GM18502 (cell line): Measurements from ENCODE around the gene ARL5C.
A peak's percentile ranks its signal among the peaks of the same experiment; 100 is the strongest.

ENCODE experiments used
- ATAC-seq: cut with Tn5 transposase; IDR thresholded peaks from one replicate; pipeline ENCODE4 v1.9.1; 2021; ENCODE audit warnings: mild to moderate bottlenecking; ENCODE audit not compliant: unreplicated experiment, poor library complexity

The ARL5C gene

DNA sequence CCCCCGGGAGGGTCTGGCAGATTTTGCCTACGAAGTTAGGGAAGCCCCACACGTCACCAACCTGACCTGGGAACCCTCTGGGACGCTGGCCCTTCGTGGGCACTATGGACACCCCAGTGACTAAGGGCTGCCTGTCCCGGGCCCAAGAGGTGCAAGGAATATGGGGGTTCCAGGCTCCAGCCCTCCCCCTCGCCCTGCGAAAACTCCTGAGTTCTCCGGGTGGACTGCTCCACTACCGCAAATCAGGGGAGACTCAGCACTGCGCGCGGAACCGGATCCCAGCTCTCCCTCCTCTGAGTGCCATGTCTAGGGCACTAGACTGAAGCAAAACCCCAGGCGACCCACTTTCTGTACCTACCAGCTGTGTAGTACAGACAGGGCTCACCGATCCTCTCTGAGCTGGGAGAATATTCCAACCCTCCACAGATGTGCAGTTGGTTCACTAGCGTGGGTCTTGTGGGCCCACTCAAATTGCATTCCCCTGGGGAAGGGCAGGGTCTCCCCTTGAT, at the start of gene ARL5C:
Gene ARL5C (minus strand): TSS at position 321 of the 509 bp plus-strand sequence. CDS start 401 bp downstream, outside the sequence.
- ATAC-seq: no peak

DNA sequence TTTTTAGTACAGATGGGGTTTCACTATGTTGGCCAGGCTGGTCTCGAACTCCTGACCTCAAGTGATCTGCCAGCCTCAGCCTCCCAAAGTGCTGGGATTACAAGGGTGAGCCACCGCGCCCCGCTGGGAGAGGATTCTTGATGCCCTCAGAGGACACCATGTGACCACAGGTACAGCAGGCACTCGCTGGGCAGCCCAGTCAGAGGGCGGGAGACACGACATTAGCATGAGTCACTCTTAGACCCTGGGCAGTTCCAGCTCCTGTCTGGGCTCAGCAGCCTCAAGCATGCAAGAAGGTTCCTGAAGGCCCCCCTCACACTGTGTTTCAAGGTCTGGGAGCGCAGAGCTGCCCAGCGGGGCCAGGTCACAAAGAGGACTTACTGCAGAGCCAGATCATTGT, 47.9 kb upstream of the ARL5C start:
- no peak for ATAC-seq

DNA sequence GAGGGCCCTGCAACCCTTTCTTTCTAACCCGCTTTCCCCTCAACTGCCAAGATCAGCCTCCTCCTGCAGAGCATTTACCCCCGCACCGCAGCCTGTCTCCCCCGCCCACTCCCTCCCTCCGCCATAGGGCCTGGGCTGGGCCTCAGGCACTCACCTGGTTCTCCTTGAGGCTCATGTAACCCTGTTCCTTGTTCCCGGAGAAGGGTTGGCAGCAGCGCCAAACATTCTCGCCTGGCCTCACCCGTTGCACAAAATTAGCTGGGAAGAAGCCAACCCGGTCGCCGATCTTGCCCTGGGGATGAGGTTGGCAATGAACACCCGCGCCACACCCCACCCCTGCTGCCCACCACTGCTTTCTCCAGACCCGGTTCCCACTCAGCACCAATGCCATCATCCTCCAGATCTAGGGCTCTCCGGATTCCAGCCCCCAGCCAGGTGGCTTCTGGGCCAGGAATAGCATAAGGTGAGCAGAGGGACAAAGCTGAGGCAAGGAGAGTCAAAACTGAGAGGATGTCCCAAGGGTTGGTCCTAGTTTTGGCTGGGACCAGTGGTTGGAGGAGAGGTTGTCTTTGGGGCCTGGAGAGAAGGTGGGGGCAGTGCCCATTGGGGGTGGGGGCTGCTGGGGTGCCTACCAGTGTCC, 47.0 kb upstream of the ARL5C start:
- no peak for ATAC-seq

DNA sequence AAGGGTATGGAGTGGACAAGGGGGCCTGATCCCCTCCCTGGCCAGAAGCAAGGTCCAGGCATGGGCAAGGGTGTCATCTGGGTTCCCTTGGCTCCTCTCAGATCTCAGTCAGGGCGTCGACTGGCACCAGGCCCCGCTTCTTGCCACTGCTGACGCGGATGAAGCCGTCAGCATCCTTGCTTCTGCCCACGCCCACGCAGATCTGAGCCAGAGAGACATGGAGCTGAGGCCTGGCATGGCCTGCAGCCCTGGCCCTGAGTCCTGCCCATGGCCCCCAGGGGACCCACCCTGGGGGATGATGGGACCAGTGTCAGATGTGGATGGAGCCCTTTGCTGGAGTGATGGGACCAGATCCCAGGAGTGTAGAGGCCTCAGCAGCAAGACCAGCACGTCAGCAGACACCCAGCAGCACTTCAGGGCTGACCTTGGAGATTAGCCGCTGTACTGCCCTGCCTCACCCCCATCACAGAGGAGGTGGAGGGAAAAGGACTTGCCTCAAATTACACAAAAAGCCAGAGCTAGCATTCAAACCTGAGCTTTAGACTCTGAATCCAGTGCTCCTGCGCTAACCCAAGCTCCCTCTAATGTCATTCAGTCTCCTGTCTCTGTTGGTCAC, 46.3 kb upstream of the ARL5C start:
- no peak for ATAC-seq

DNA sequence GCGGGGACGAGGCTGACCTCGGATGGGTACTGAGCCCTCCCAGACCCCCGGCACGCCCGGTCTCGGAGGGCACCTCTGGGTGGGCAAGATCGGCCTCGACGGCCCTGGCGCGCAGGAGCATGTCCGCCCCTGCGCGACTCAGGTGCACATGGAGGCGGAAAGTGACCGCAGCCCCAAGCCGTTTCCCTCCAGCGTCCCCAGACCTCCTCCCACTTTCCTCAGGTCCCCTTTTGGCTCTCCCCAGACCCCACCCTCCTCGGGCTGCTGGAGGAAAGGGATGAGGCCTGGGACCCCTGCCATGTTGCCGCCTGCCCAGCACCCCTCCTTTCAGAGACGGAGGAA, 44.1 kb upstream of the ARL5C start:
- ATAC-seq: no peak

DNA sequence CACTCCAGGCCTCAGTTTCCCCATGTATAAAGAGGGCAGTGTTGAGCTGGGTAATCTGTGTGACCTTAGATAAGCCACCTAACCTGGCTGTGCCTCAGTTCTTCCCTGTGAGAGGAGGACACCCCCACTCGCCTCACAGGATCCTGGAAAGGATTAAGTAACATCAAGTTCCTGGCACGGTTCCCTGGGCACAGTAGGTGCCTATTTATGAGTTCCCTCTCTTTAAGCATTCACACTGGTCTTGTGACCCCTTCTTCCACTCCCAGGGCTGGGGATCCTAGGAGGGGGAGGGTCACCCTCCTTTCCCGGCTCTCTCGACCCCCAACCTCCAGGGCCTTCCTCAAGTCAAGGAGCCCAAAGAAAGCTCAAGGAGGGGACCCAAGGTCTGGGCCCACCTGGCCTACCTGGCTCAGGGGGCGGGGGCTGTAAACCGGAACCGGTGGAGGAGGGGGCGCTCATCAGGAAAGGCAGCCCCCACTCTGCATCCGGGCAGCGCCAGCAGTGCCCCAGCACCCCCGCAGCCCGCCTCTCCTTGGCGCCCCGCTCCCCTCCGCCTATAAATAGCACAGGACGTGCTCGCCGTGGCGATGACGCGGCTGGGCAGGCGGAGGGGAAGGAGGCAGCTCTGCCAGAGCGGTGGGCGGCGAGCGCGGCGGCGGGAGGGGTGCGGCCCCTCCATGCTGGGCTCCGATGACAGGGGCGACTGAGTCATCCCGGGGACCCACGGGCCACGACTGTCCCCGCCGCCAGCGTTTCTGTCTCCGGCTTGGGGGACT, 43.5 kb upstream of the ARL5C start:
- ATAC-seq: no peak

- peak; percentile 52 for ATAC-seq
Observed at GRCh38 chr17:39208893-39209292, 42.9 kb upstream of the ARL5C start.

DNA sequence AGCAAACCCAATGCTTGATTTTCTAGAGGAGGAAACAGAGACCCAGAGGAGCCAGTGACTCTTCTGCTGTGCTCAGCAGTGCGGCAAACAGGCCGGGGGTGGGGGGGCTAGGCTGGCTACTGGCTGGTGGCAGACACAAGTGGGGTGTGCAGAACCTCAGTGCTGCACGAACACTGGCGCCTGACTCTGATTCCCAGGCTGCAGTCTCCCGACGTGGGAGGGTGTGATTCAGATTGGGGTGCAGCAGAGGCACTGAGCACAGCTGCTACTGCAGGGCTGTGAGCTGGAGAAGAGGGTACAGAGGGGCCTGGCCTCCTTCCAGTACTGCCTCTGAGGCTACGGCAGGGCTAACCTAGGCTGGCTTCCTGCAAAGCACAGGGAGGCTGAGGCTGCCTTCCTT, 42.2 kb upstream of the ARL5C start:
- no peak for ATAC-seq

DNA sequence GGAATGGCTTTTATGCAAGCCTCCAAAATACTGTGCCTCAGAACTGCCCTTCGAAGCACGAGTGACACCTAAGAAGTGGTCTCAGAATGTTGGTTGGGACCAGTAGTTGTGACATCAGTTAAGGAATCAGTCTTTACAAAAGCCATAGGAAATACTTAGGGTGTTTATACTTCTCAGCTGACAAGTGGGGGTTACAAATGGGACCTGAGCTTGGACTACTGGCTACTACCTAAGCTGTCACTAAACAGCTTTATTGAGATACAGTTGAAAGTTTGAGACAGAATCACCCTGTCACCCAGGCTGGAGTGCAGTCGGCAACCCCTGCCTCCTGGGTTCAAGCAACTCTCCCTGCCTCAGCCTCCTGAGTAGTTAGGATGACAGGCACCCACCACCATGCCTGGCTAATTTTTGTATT, 39.2 kb upstream of the ARL5C start:
- no peak for ATAC-seq

DNA sequence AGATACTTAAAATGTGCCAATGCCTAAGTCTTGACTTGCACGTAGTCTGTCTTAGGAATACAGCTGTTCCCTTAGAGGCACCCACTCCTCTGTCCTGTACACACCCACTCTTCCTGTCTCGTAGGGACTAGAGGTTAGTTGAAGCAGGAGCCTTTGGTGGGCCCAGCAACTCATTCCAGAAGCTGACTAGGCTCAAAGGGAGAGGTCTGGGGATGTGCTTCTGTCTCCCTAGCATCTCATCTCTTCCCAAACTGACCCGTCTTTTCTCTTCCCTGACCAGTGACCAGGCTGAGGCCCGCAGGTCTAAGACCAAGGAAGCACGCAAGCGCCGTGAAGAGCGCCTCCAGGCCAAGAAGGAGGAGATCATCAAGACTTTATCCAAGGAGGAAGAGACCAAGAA, 38.3 kb upstream of the ARL5C start:
- ATAC-seq: no peak

DNA sequence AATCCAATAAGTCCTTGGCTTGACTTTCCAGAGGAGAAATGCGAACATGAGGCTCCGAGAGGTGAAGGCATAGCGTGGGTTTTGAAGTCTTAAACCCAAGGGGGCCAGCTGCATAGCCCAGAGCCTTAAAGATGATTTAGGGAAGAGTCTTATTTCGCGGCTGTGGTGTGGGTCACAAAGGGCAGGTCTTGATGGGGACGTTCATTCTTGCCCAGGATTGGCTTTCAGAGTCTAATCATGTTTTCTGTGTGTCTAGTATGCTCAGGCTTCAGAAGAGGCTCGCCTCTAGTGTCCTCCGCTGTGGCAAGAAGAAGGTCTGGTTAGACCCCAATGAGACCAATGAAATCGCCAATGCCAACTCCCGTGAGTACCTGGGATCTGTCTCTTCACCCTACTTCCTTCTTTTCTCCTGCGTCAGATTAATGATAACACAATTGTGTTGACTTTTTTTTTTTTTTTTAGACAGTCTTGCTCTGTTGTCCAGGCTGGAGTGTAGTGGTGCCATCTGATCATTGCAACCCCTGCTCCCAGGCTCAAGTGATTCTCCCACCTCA, 35.1 kb upstream of the ARL5C start:
- ATAC-seq: no peak

GRCh38 chr17:39200070-39200879, 34.3 kb upstream of the ARL5C start, which contains the start of gene RPL19:
Gene RPL19, plus strand, starts transcription at chr17:39200283. Its CDS starts 62 bp downstream, at chr17:39200345.
- ATAC-seq: peak; percentile 60

- ATAC-seq: peak; percentile 66
Observed at GRCh38 chr17:39199820-39200069, 33.8 kb upstream of the ARL5C start.

DNA sequence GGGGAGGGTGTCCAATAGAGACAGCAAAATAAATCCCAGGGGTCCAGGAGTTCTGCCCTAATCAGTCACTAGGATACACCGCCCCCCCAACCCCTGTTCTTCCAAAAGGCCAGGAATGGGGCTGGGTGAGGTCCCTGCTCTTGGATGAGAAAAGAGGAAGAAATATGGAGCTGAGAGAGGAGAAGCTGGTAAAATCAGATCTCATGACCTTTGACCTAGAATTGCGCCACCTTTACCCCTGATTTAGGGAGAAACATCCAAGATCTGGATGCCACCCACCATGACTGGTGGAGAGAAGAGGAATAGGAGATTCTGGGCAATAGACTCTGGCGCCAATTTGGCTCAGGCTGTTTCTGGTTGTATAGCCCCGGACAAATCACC, 32.2 kb upstream of the ARL5C start:
- ATAC-seq: no peak

DNA sequence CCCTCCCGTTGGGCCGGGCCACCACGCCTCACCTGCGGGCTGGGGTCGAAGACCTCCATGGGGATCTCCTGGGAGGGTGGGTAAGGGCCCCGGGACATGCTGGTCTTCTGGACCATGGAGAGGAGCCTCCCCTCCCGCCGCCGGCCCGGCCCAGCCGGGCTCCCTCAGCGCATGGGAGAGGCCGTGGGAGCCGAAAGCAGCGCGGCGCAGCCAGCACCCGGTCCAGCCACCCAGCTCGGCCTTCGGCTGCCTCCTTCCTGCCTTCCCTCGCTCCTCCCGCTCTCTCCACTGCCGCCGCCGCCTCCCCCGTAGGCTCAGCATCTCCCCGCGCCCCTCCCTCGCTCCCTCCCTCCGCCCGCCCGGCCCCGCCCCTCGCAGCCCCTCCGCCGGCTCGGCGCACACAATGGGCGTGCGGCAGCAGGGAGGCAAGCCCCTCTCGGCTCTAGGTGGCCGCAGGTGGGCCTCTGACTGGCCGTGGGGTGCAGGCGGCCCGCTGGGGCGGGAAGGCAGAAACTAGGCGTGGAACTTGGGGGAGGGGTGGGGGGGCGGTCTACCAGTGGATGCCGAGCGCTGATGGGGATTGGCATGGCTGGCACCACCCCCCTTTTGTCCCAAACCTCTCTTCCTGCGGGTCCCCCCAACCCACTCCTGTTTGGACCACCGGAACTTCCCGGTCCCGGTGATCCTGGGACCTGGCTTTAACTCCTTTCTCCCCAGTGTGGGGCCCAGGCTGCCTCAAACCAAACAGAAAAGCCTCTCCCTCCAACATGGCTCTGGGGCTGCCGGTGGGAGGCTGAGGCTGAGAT, 31.6 kb upstream of the ARL5C start, which contains the start of gene CACNB1:
Gene CACNB1 (minus strand): TSS at position 290 of the 806 bp plus-strand sequence. CDS start 174 bp downstream, at position 116.
- no peak for ATAC-seq

DNA sequence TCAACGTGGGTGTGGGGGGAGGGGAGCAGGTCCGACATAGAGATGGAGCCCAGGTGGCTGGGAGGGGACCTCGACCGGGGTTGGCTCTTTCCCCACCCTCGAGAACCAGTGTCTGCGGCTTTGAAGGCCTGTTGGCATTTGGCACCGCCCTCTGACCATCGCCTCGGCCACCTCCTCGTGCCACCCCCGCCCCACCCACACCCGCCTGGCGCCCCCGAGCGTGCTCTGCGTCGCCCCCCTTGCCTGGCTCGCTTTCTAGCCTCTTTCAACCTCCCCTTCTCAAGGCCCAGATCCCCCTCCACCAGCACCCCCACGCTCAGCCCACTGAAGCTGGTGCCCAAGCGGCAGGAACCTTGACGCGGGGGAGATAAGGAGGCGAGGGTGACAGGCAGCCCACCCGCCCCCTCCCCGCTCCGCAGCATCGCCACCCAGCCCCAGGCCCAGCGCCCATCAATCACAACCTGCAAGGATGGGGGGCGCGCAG, 30.9 kb upstream of the ARL5C start:
- ATAC-seq: no peak

DNA sequence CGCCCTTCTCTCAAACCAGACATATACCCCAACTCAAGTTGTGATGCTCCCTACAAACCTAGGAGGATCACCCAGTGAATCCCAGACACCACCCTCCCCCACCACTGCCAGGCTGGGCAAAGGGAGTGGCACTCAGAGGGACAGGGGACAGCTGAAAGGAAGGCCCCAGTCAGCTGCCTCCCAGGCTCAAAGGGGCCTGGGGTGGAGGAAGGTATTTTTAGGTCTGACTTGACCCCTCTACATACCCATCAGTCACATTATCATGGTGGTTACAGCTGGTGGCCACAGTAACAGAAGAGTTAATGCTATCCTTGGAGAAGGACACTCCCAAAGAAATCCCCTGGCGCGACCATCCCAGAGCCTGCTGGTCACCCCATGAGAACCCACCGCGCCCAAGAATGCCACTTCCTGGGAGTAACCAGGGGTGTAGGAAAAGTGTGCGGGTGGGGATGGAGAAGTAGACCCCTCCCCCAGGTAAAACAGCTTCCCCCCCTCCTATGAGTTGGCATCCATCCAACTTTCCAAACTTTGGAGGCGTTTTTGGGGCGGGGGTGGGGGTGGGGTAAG, 30.4 kb upstream of the ARL5C start:
- ATAC-seq: no peak

DNA sequence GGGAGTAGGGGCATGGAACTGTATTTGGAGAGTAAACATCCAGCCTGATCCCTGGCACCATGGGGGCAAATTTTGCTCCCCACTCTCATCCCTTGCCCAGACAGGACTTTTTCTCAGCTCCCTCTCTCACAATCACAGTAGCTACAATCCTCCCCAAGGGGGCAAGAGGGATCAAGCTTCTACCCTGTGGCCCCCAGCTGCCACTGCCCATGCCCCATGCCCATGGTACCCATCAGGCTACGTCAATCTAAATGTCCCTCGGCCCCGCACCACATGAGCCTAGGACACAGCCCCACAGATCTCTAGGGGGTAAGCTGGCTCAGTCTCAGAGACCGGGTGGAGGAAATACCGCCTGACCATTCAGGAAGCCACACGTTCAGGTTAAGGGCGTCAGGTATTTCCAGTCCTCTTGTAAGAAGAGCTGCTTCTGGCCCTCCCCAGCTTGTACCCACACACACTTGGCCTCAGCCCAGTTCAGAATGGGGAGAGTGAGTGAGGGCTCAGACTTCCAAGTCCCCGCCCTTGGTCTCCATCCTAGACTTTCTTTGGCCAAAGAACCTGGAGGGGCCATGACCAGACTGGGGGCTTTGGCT, 29.7 kb upstream of the ARL5C start:
- no peak for ATAC-seq
